ENCODE results near the gene GPR137.

GPR137 gene

DNA sequence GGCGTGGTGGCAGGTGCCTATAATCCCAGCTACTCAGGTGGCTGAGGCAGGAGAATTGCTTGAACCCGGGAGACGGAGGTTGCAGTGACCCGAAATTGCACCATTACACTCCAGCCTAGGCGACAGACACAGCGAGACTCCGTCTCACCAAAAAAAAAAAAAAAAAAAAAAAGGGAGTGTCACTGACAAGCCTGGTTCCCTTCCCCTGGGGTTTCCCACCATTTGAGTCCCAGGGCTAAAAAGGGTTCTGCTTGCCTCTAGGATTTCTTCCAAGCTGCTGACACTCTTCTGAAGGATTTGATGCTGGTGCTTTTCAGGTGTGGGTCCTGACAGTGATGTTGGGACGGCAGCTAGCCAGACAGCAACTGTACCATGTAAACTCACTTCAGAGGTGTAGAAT, 53.1 kb downstream of the GPR137 start:
- DNase-seq (ENCODE audit: low spot score) (no peak), ATAC-seq (ENCODE audit: low read depth) (no peak)
- no peak overlapping the region for H3K4me3 ChIP-seq (ENCODE audit: severe bottlenecking)
- H3K4me1 ChIP-seq (ENCODE audit: insufficient read depth, poor library complexity, severe bottlenecking): peaks cover 6% of the 10 kb centered on the region
- no peaks in the 10 kb centered on the region for H3K9me3 ChIP-seq (ENCODE audit: severe bottlenecking)
- no peaks in the 10 kb centered on the region for H3K36me3 ChIP-seq (ENCODE audit: low read depth)
- TF ChIP-seq, protein P1, sequence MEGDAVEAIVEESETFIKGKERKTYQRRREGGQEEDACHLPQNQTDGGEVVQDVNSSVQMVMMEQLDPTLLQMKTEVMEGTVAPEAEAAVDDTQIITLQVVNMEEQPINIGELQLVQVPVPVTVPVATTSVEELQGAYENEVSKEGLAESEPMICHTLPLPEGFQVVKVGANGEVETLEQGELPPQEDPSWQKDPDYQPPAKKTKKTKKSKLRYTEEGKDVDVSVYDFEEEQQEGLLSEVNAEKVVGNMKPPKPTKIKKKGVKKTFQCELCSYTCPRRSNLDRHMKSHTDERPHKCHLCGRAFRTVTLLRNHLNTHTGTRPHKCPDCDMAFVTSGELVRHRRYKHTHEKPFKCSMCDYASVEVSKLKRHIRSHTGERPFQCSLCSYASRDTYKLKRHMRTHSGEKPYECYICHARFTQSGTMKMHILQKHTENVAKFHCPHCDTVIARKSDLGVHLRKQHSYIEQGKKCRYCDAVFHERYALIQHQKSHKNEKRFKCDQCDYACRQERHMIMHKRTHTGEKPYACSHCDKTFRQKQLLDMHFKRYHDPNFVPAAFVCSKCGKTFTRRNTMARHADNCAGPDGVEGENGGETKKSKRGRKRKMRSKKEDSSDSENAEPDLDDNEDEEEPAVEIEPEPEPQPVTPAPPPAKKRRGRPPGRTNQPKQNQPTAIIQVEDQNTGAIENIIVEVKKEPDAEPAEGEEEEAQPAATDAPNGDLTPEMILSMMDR (IDR thresholded peaks at IDR 0.05; ENCODE audit: poor library complexity, severe bottlenecking): no peak
- H3K27me3 ChIP-seq (ENCODE audit: insufficient read depth, poor library complexity, severe bottlenecking): no peaks in the 10 kb centered on the region
- H3K27ac ChIP-seq (ENCODE audit: poor library complexity, severe bottlenecking): no peak overlapping the region

All from RWPE2 (cell line).